H9 (cell line): ENCODE measurements around the gene MROH8. TPM values are rescaled to one million over a fixed set of nuclear protein-coding genes. Genes with fewer than 3 reads are reported as not detected.

ENCODE experiments used
- DNase-seq: peaks from one replicate; pipeline ENCODE4 v3.0.0-alpha.2; 2017
- H2AFZ ChIP-seq: one replicate; pipeline ENCODE4 v1.6.1; 2013; ENCODE audit warnings: mild to moderate bottlenecking, low read length, control low read depth, moderate library complexity
- H2AK5ac ChIP-seq: 2 replicates; pipeline ENCODE4 v1.6.1; 2013; ENCODE audit warnings: low read length, control low read depth, mixed read lengths; ENCODE audit not compliant: insufficient read length
- H2BK120ac ChIP-seq: one replicate; pipeline ENCODE4 v1.6.1; 2013; ENCODE audit warnings: low read depth, mild to moderate bottlenecking, low read length, control low read depth, inconsistent platforms; ENCODE audit not compliant: poor library complexity, severe bottlenecking
- H2BK12ac ChIP-seq: 2 replicates; pipeline ENCODE4 v1.6.1; 2013; ENCODE audit warnings: low read length, control low read depth, mixed read lengths, low read depth; ENCODE audit not compliant: insufficient read length
- H2BK15ac ChIP-seq: 2 replicates; pipeline ENCODE4 v1.6.1; 2013; ENCODE audit warnings: low read depth, low read length, control low read depth
- H2BK20ac ChIP-seq: one replicate; pipeline ENCODE4 v1.6.1; 2013; ENCODE audit warnings: low read depth, mild to moderate bottlenecking, low read length, control low read depth, inconsistent platforms; ENCODE audit not compliant: poor library complexity, severe bottlenecking
- H2BK5ac ChIP-seq: 2 replicates; pipeline ENCODE4 v1.6.1; 2013; ENCODE audit warnings: low read length, control low read depth, mixed read lengths; ENCODE audit not compliant: insufficient read length
- H3K14ac ChIP-seq: 2 replicates; pipeline ENCODE4 v1.6.1; 2013; ENCODE audit warnings: low read length, control low read depth; ENCODE audit not compliant: insufficient read depth
- H3K18ac ChIP-seq: 2 replicates; pipeline ENCODE4 v1.6.1; 2013; ENCODE audit warnings: low read depth, mild to moderate bottlenecking, mixed read lengths, low read length, control low read depth; ENCODE audit not compliant: insufficient read length
- H3K23ac ChIP-seq: 2 replicates; pipeline ENCODE4 v1.6.1; 2013; ENCODE audit warnings: low read length, control low read depth, mixed read lengths, low read depth; ENCODE audit not compliant: insufficient read length
- H3K23me2 ChIP-seq: 2 replicates; pipeline ENCODE4 v1.6.1; 2013; ENCODE audit warnings: low read depth, mild to moderate bottlenecking, mixed read lengths, low read length, control low read depth; ENCODE audit not compliant: insufficient read length, poor library complexity, severe bottlenecking
- H3K27ac ChIP-seq: 2 replicates; pipeline ENCODE4 v1.5.1; 2013; ENCODE audit warnings: low read length, control low read depth, mixed read lengths, low read depth; ENCODE audit not compliant: insufficient read length
- H3K27me3 ChIP-seq: 2 replicates; pipeline ENCODE4 v1.6.1; 2013; ENCODE audit warnings: low read length, control low read depth, inconsistent platforms; ENCODE audit not compliant: insufficient read depth
- H3K4ac ChIP-seq: 2 replicates; pipeline ENCODE4 v1.6.1; 2013; ENCODE audit warnings: low read depth, mild to moderate bottlenecking, control low read depth, inconsistent platforms, low read length, moderate library complexity
- H3K4me1 ChIP-seq: 2 replicates; pipeline ENCODE4 v1.6.1; 2013; ENCODE audit warnings: low read length, control low read depth, inconsistent platforms; ENCODE audit not compliant: insufficient read depth
- H3K4me2 ChIP-seq: 2 replicates; pipeline ENCODE4 v1.6.1; 2013; ENCODE audit warnings: low read length, control low read depth, mixed read lengths; ENCODE audit not compliant: insufficient read length, insufficient read depth
- H3K56ac ChIP-seq: 2 replicates; pipeline ENCODE4 v1.6.1; 2013; ENCODE audit warnings: low read depth, mild to moderate bottlenecking, mixed read lengths, low read length, control low read depth; ENCODE audit not compliant: insufficient read length
- H3K79me1 ChIP-seq: 2 replicates; pipeline ENCODE4 v1.6.1; 2013; ENCODE audit warnings: low read depth, mild to moderate bottlenecking, moderate library complexity, low read length, control low read depth, inconsistent platforms; ENCODE audit not compliant: insufficient read depth, poor library complexity, severe bottlenecking
- H3K79me2 ChIP-seq: 2 replicates; pipeline ENCODE4 v1.6.1; 2013; ENCODE audit warnings: low read length, control low read depth, inconsistent platforms; ENCODE audit not compliant: insufficient read depth
- H3K9ac ChIP-seq: 2 replicates; pipeline ENCODE4 v1.6.1; 2013; ENCODE audit warnings: low read length, control low read depth, mixed read lengths; ENCODE audit not compliant: insufficient read length; ENCODE audit errors: extremely low read depth
- H3K9me3 ChIP-seq: one replicate; pipeline ENCODE4 v1.6.1; 2013; ENCODE audit warnings: low read depth, low read length, inconsistent platforms; ENCODE audit not compliant: control insufficient read depth
- H3T11ph ChIP-seq: one replicate; pipeline ENCODE4 v1.6.1; 2013; ENCODE audit warnings: mild to moderate bottlenecking, low read length, control low read depth, inconsistent platforms
- H4K20me1 ChIP-seq: one replicate; pipeline ENCODE4 v1.6.1; 2013; ENCODE audit not compliant: control insufficient read depth, insufficient read length, insufficient read depth
- H4K5ac ChIP-seq: 2 replicates; pipeline ENCODE4 v1.6.1; 2013; ENCODE audit warnings: low read depth, mild to moderate bottlenecking, mixed read lengths, low read length, control low read depth; ENCODE audit not compliant: insufficient read length
- H4K8ac ChIP-seq: replicated peaks from 2 replicates; pipeline ENCODE4 v1.6.1; 2013; ENCODE audit warnings: low read length, control low read depth, mixed read lengths, low read depth; ENCODE audit not compliant: insufficient read length
- H4K91ac ChIP-seq: 2 replicates; pipeline ENCODE4 v1.6.1; 2013; ENCODE audit warnings: low read depth, mild to moderate bottlenecking, moderate library complexity, mixed read lengths, low read length, control low read depth; ENCODE audit not compliant: insufficient read length
- H3K27ac Mint-ChIP-seq, 3 experiments: 2 replicates in 2 of 3; 3 replicates in 1 of 3; pipeline ENCODE4 v1.8.0; 2020 to 2021; ENCODE audit warnings: mixed read lengths in 3 of 3, mild to moderate bottlenecking in 1 of 3, moderate library complexity in 1 of 3
- H3K27me3 Mint-ChIP-seq: 2 replicates; pipeline ENCODE4 v1.8.0; 2021; ENCODE audit warnings: low read depth, mild to moderate bottlenecking, moderate library complexity, mixed read lengths
- H3K36me3 Mint-ChIP-seq, 3 experiments: 2 replicates in 2 of 3; 3 replicates in 1 of 3; pipeline ENCODE4 v1.8.0; 2020 to 2021; ENCODE audit warnings: low read depth in 3 of 3, mixed read lengths in 3 of 3; ENCODE audit not compliant: insufficient read depth in 1 of 3
- H3K4me1 Mint-ChIP-seq, 2 experiments: 2 replicates each; pipeline ENCODE4 v1.8.0; 2020; ENCODE audit warnings: mixed read lengths in 2 of 2
- H3K4me3 Mint-ChIP-seq, 2 experiments: 2 replicates in 1 of 2; 3 replicates in 1 of 2; pipeline ENCODE4 v1.8.0; 2020 to 2021; ENCODE audit warnings: mild to moderate bottlenecking in 2 of 2, mixed read lengths in 2 of 2, moderate library complexity in 1 of 2
- H3K9me3 Mint-ChIP-seq, 2 experiments: 2 replicates in 1 of 2; 3 replicates in 1 of 2; pipeline ENCODE4 v1.8.0; 2020; ENCODE audit warnings: mild to moderate bottlenecking in 2 of 2, mixed read lengths in 2 of 2, moderate library complexity in 1 of 2
- WGBS: extraction: QIAGEN DNeasy Blood & Tissue Kit; methylation state at CpG from one replicate; pipeline ENCODE4 v1.1.7; 2013; ENCODE audit warnings: missing lambda C conversion rate, low lambda C conversion rate, mixed read lengths; ENCODE audit not compliant: insufficient read length; ENCODE audit errors: extremely low coverage; 5-methylcytosine and 5-hydroxymethylcytosine counted together
- total RNA-seq: library from RNA; stranded (reverse); gene quantifications from 2 replicates; pipeline ENCODE4 v1.2.1, GENCODE V29; 2021
- TF ChIP-seq, protein P1 (sequence below): fragments of 200-600 bp; sonication (generic); conservative IDR thresholded peaks from 3 replicates; pipeline ENCODE4 v1.8.0; 2021; ENCODE audit warnings: antibody characterized with exemption, mild to moderate bottlenecking

The MROH8 gene
- total RNA-seq, 1 experiment from 2014 or later = 0.90 TPM

DNA sequence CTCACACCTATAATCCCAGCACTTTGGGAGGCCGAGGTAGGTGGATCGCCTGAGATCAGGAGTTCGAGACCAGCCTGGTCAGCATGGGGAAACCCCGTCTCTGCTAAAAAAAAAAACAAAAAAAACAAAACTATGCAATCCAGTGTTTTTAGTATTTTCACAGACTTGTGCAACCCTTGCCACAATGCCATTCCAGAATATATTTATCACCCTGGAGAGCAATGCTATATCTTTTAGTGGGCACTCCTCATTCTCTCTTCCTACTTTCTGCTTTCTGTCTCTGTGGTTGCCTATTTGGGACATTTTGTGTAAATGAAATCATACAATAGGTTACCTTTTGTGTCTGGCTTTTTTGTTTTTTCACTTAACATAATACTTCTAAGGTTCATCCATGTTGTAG is 39.1 kb upstream of the MROH8 start:
- no peak overlapping the region for H4K5ac ChIP-seq
- Mint-ChIP-seq H3K9me3 (no peaks in the 10 kb centered on the region), H3K36me3 (peaks cover 15 to 67% (median 56%) of the 10 kb centered on the region in 3 experiments; a peak in 6 of 7 replicates), H3K27me3 (no peaks in the 10 kb centered on the region), H3K4me1 (peaks cover 25 to 26% of the 10 kb centered on the region in 2 experiments), H3K27ac (peak overlapping the region in 1 of 3 experiments; percentile 21; a peak in 1 of 7 replicates), H3K4me3 (no peak overlapping the region)
- H3K4ac ChIP-seq = no peak overlapping the region
- no peaks in the 10 kb centered on the region for H4K20me1 ChIP-seq
- no peaks in the 10 kb centered on the region for H3K79me2 ChIP-seq
- no peak overlapping the region for H3K14ac ChIP-seq
- WGBS = no CpG with 5 or more reads among the region's 4 CpGs
- H2BK15ac ChIP-seq = no peak overlapping the region
- no peak overlapping the region for H2BK12ac ChIP-seq
- no peaks in the 10 kb centered on the region for H3K4me1 ChIP-seq
- no peak overlapping the region for H3K56ac ChIP-seq
- H2BK5ac ChIP-seq = no peak overlapping the region
- H3K9me3 ChIP-seq = no peaks in the 10 kb centered on the region
- no peak overlapping the region for H2AK5ac ChIP-seq
- no peak overlapping the region for H4K91ac ChIP-seq
- no peak overlapping the region for H3T11ph ChIP-seq
- no peak overlapping the region for H4K8ac ChIP-seq
- no peak overlapping the region for H3K23ac ChIP-seq
- TF ChIP-seq, protein P1, sequence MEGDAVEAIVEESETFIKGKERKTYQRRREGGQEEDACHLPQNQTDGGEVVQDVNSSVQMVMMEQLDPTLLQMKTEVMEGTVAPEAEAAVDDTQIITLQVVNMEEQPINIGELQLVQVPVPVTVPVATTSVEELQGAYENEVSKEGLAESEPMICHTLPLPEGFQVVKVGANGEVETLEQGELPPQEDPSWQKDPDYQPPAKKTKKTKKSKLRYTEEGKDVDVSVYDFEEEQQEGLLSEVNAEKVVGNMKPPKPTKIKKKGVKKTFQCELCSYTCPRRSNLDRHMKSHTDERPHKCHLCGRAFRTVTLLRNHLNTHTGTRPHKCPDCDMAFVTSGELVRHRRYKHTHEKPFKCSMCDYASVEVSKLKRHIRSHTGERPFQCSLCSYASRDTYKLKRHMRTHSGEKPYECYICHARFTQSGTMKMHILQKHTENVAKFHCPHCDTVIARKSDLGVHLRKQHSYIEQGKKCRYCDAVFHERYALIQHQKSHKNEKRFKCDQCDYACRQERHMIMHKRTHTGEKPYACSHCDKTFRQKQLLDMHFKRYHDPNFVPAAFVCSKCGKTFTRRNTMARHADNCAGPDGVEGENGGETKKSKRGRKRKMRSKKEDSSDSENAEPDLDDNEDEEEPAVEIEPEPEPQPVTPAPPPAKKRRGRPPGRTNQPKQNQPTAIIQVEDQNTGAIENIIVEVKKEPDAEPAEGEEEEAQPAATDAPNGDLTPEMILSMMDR = no peak
- no peaks in the 10 kb centered on the region for H3K23me2 ChIP-seq
- no peak overlapping the region for H2AFZ ChIP-seq
- H3K18ac ChIP-seq = no peak overlapping the region
- H3K4me2 ChIP-seq = no peak overlapping the region
- no peak overlapping the region for H2BK120ac ChIP-seq
- H3K27ac ChIP-seq = no peak overlapping the region
- no peak overlapping the region for H3K9ac ChIP-seq
- DNase-seq = no peak
- no peaks in the 10 kb centered on the region for H3K27me3 ChIP-seq
- H3K79me1 ChIP-seq = peaks cover 5% of the 10 kb centered on the region
- no peak overlapping the region for H2BK20ac ChIP-seq
